HG03442 (cell line): ENCODE measurements around the gene FADS2.
A peak's percentile ranks its signal among the peaks of the same experiment; 100 is the strongest.
"Not testable (repeated sequence)": the region's sequence is repeated elsewhere in the genome, so short reads cannot be mapped to it uniquely, and the experiment has no call there.

Experiments used
- ATAC-seq: cut with Tn5 transposase; IDR thresholded peaks from one replicate; pipeline ENCODE4 v1.9.1; 2021; ENCODE audit warnings: mild to moderate bottlenecking, moderate library complexity; ENCODE audit not compliant: unreplicated experiment

FADS2 gene

GRCh38 chr11:61866231-61866957 lies 38.3 kb downstream of the FADS2 start:
- ATAC-seq, result no peak

GRCh38 chr11:61866958-61867343 lies 38.9 kb downstream of the FADS2 start:
- ATAC-seq, result no peak

GRCh38 chr11:61868571-61869428 lies 40.7 kb downstream of the FADS2 start:
- ATAC-seq, result no peak

- no peak for ATAC-seq
These were observed 41.3 kb downstream of the FADS2 start for GRCh38 chr11:61869429-61869707.

- no peak for ATAC-seq
These were observed 41.8 kb downstream of the FADS2 start for GRCh38 chr11:61869708-61870451.

GRCh38 chr11:61870541-61871031 lies 42.5 kb downstream of the FADS2 start:
- ATAC-seq, result no peak

- ATAC-seq, result peak; percentile 66
These were observed 43.1 kb downstream of the FADS2 start for GRCh38 chr11:61871158-61871597.

- ATAC-seq, result no peak
These were observed 45.0 kb downstream of the FADS2 start for GRCh38 chr11:61872935-61873565.

- ATAC-seq, result no peak
These were observed 45.7 kb downstream of the FADS2 start for GRCh38 chr11:61873588-61874376.

GRCh38 chr11:61874377-61874809 lies 46.3 kb downstream of the FADS2 start:
- ATAC-seq, result no peak

- ATAC-seq, result no peak
These were observed 46.8 kb downstream of the FADS2 start for GRCh38 chr11:61874853-61875252.

GRCh38 chr11:61875698-61876097 lies 47.6 kb downstream of the FADS2 start:
- ATAC-seq, result no peak

- no peak for ATAC-seq
These were observed 51.1 kb downstream of the FADS2 start for GRCh38 chr11:61879152-61879551.

GRCh38 chr11:61880031-61880430 lies 51.9 kb downstream of the FADS2 start:
- ATAC-seq, result no peak

- ATAC-seq, result no peak
These were observed 52.4 kb downstream of the FADS2 start for GRCh38 chr11:61880454-61880853.

- no peak for ATAC-seq
These were observed 53.3 kb downstream of the FADS2 start for GRCh38 chr11:61881397-61881796.

- not testable (repeated sequence) for ATAC-seq
These were observed 54.2 kb downstream of the FADS2 start for GRCh38 chr11:61882267-61882666.

GRCh38 chr11:61882879-61883278 lies 54.8 kb downstream of the FADS2 start:
- no peak for ATAC-seq

- no peak for ATAC-seq
These were observed 55.2 kb downstream of the FADS2 start for GRCh38 chr11:61883327-61883726.

GRCh38 chr11:61883947-61884346 lies 55.8 kb downstream of the FADS2 start:
- ATAC-seq, result no peak
